PC-9 (cell line): ENCODE results near the gene MKX. TPM values are rescaled to one million over a fixed set of nuclear protein-coding genes. Genes with fewer than 3 reads are reported as not detected.

Experiments used
- BruUV-seq: library from RNA; stranded (reverse); fragments of 400-500 nt; replicated peaks from 2 replicates; lab custom pipeline; 2021; lab: Mats Ljungman, UMichigan
- CTCF ChIA-PET: fragments of 300-600 bp; sonication (Branson Sonifier 250); formaldehyde crosslinking; loops from one replicate; lab custom pipeline; 2022; ENCODE audit warnings: antibody characterized with exemption; lab: Charles Lee
- POLR2A ChIA-PET: fragments of 300-600 bp; sonication (Branson Sonifier 250); formaldehyde crosslinking; loops from one replicate; lab custom pipeline; 2022; ENCODE audit warnings: antibody characterized with exemption; ENCODE audit not compliant: unreplicated experiment; lab: Charles Lee
- DNase-seq, 2 experiments: peaks; one replicate each; pipeline versions ENCODE4 v3.0.0 to v3.0.0-alpha.2; 2015 to 2022; ENCODE audit warnings: mixed read lengths in 1 of 2
- H2AFZ ChIP-seq: fragments of 200-600 bp; sonication (generic); 2 replicates; pipeline ENCODE4 v1.8.1; 2017; ENCODE audit warnings: antibody characterized with exemption
- H3F3A ChIP-seq: fragments of 200-600 bp; sonication (generic); 2 replicates; pipeline ENCODE4 v1.8.1; 2017; ENCODE audit warnings: antibody characterized with exemption, mild to moderate bottlenecking, low read depth; ENCODE audit not compliant: insufficient read depth
- H3K27ac ChIP-seq: fragments of 200-600 bp; sonication (generic); 2 replicates; pipeline ENCODE4 v1.6.1; 2016; ENCODE audit warnings: mixed run types
- H3K27me3 ChIP-seq: fragments of 200-600 bp; sonication (generic); 2 replicates; pipeline ENCODE4 v1.6.1; 2016; ENCODE audit warnings: low read depth, mixed run types; ENCODE audit not compliant: insufficient read depth
- H3K36me3 ChIP-seq: fragments of 200-600 bp; sonication (generic); 2 replicates; pipeline ENCODE4 v1.6.1; 2016; ENCODE audit warnings: low read depth, mixed run types
- H3K4me1 ChIP-seq: fragments of 200-600 bp; sonication (generic); replicated peaks from 2 replicates; pipeline ENCODE4 v1.6.1; 2016; ENCODE audit warnings: mixed run types; ENCODE audit not compliant: insufficient read depth
- H3K4me2 ChIP-seq: fragments of 200-600 bp; sonication (generic); 2 replicates; pipeline ENCODE4 v1.6.1; 2017; ENCODE audit warnings: mixed run types
- H3K4me3 ChIP-seq: fragments of 200-600 bp; sonication (generic); 2 replicates; pipeline ENCODE4 v1.6.1; 2016; ENCODE audit warnings: mixed run types
- H3K79me2 ChIP-seq: fragments of 200-600 bp; sonication (generic); 2 replicates; pipeline ENCODE4 v1.6.1; 2017; ENCODE audit warnings: low read depth, mixed run types
- H3K9me2 ChIP-seq: fragments of 200-600 bp; sonication (generic); 2 replicates; pipeline ENCODE4 v1.8.1; 2017; ENCODE audit warnings: mild to moderate bottlenecking; ENCODE audit not compliant: insufficient read depth
- H3K9me3 ChIP-seq: fragments of 200-600 bp; sonication (generic); 2 replicates; pipeline ENCODE4 v1.8.1; 2016; ENCODE audit warnings: low read depth; ENCODE audit not compliant: insufficient read depth
- H4K20me1 ChIP-seq: fragments of 200-600 bp; sonication (generic); 2 replicates; pipeline ENCODE4 v1.8.1; 2017; ENCODE audit not compliant: insufficient read depth
- CTCF ChIP-seq: fragments of 200-600 bp; sonication (generic); conservative IDR thresholded peaks from 2 replicates; pipeline ENCODE4 v1.6.1; 2017; ENCODE audit warnings: mixed run types, antibody characterized with exemption, mild to moderate bottlenecking, moderate library complexity
- EZH2 ChIP-seq: fragments of 200-600 bp; sonication (generic); IDR thresholded peaks from 2 replicates; pipeline ENCODE4 v1.8.0; 2017; ENCODE audit warnings: antibody characterized with exemption, low read depth
- intact Hi-C: fragments of 100-400 bp; cut with micrococcal nuclease; formaldehyde crosslinking; loops from one replicate; pipeline ENCODE4 v1.10.0; 2022; ENCODE audit not compliant: unreplicated experiment
- total RNA-seq: library from RNA; stranded (reverse); gene quantifications from 2 replicates; pipeline ENCODE4 v1.2.3, GENCODE V29; 2021

The MKX gene
- total RNA-seq, 1 experiment from 2014 or later, result not detected

GRCh38 chr10:27646604-27647175, 98.9 kb downstream of the MKX start:
- Histone ChIP-seq H3K36me3 (no peaks in the 10 kb centered on the region), H3K9me2 (no peaks in the 10 kb centered on the region), H3K4me2 (no peak overlapping the region), H2AFZ (no peak overlapping the region), H3K27me3 (no peaks in the 10 kb centered on the region), H4K20me1 (no peaks in the 10 kb centered on the region), H3K4me1 (no peaks in the 10 kb centered on the region), H3K9me3 (no peaks in the 10 kb centered on the region), H3K79me2 (no peaks in the 10 kb centered on the region), H3K27ac (no peak overlapping the region), H3F3A (no peaks in the 10 kb centered on the region), H3K4me3 (no peak overlapping the region)
- intact Hi-C loops, result no loop called here
- ChIA-PET POLR2A (no interaction called here), CTCF (no interaction called here)
- no peak for DNase-seq
- TF ChIP-seq EZH2 (no peak), CTCF (no peak)
- no TSS peak for BruUV-seq

GRCh38 chr10:27646194-27646593, 99.4 kb downstream of the MKX start:
- Histone ChIP-seq H3K27me3 (no peaks in the 10 kb centered on the region), H3K4me1 (no peaks in the 10 kb centered on the region), H4K20me1 (no peaks in the 10 kb centered on the region), H2AFZ (no peak overlapping the region), H3K36me3 (no peaks in the 10 kb centered on the region), H3F3A (no peaks in the 10 kb centered on the region), H3K9me2 (no peaks in the 10 kb centered on the region), H3K4me3 (no peak overlapping the region), H3K79me2 (no peaks in the 10 kb centered on the region), H3K27ac (no peak overlapping the region), H3K4me2 (no peak overlapping the region), H3K9me3 (no peaks in the 10 kb centered on the region)
- POLR2A ChIA-PET, result no interaction called here
- BruUV-seq, result no TSS peak
- intact Hi-C loops, result no loop called here
- TF ChIP-seq EZH2 (no peak), CTCF (no peak)
- CTCF ChIA-PET, result no interaction called here
- DNase-seq, result no peak

GRCh38 chr10:27644307-27644939, 101.2 kb downstream of the MKX start:
- ChIA-PET CTCF (no interaction called here), POLR2A (no interaction called here)
- Histone ChIP-seq H3F3A (no peaks in the 10 kb centered on the region), H3K27me3 (no peaks in the 10 kb centered on the region), H3K4me3 (no peak overlapping the region), H3K27ac (no peak overlapping the region), H4K20me1 (no peaks in the 10 kb centered on the region), H3K79me2 (no peaks in the 10 kb centered on the region), H3K4me2 (no peak overlapping the region), H3K9me3 (no peaks in the 10 kb centered on the region), H3K4me1 (no peaks in the 10 kb centered on the region), H3K9me2 (no peaks in the 10 kb centered on the region), H3K36me3 (no peaks in the 10 kb centered on the region), H2AFZ (no peak overlapping the region)
- intact Hi-C loops, result no loop called here
- no peak for TF ChIP-seq CTCF
- DNase-seq, result no peak
- BruUV-seq, result no TSS peak
